ENCODE results near the gene GNG13.
A peak's percentile ranks its signal among the peaks of the same experiment; 100 is the strongest.
"Not testable (repeated sequence)": the region's sequence is repeated elsewhere in the genome, so short reads cannot be mapped to it uniquely, and the experiment has no call there.

GNG13 gene

DNA sequence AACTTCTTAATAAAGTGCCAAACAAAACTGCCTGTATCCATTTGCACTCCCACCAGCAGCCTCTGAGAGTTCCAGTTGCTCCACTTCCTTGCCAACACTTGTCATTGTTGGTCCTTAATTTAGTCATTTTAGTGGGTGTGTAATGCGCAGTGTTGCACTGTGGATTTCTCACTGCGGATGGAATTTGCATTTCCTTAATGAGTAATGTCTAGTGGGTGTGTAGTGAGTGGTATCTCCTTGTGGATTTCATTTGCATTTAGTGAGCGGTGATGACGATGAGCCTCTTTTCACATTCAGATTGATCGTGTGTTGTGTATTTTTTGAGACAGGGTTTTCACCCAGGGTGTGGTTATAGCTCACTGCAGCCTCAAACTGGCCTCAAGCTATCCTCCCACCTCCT, 44.1 kb downstream of the GNG13 start:
- Mint-ChIP-seq H3K4me1 (no peaks in the 10 kb centered on the region), H3K36me3 (no peaks in the 10 kb centered on the region), H3K9me3 (no peaks in the 10 kb centered on the region), H3K27me3 (no peaks in the 10 kb centered on the region), H3K27ac (peak overlapping the region; percentile 66), H3K4me3 (no peak overlapping the region)

DNA sequence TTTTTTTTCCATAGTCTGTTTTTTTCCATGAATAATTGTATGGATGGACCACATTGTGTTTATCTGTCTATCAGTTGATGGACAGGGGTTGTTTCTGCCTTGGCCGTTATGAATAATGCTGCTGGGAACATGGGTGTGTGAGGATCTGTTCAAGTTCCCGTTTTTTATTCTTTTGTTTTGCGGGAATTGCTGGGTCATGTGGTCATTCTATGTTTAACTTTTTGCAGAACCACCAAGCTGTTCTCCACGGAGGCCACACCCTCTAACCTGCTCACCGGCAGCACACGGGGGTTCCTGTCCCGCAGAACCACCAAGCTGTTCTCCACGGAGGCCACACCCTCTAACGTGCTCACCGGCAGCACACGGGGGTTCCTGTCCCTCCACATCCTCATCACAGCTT, 45.9 kb downstream of the GNG13 start:
- no peaks in the 10 kb centered on the region for H3K9me3 Mint-ChIP-seq
- H3K27ac Mint-ChIP-seq, result no peak overlapping the region
- H3K27me3 Mint-ChIP-seq, result no peaks in the 10 kb centered on the region

DNA sequence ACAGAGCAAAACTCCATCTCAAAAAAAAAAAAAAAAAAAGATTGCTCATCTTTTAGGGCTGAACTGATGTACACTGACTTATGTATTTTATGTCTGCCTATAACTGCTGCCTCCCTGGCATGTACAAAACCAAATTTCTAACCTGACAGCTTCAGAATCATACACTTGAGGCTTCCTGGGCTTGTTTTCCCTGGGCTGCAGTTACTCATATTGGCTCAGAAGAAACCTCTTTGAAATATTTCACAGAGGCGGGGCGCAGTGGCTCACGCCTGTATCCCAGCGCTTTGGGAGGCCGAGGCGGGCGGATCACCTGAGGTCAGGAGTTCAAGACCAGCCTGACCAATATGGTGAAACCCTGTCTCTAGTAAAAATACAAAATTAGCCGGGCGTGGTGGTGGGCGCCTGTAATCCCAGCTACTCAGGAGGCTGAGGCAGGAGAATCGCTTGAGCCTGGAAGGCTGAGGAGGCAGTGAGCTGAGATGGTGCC, 46.4 kb downstream of the GNG13 start:
- not testable (repeated sequence) for H3K9me3 Mint-ChIP-seq, H3K27ac Mint-ChIP-seq, H3K4me1 Mint-ChIP-seq, H3K4me3 Mint-ChIP-seq, H3K36me3 Mint-ChIP-seq, H3K27me3 Mint-ChIP-seq

More for the DNA sequence above, 45.9 kb downstream of the GNG13 start:
- Mint-ChIP-seq H3K4me3 (no peak overlapping the region), H3K36me3 (no peaks in the 10 kb centered on the region), H3K4me1 (no peaks in the 10 kb centered on the region)

DNA sequence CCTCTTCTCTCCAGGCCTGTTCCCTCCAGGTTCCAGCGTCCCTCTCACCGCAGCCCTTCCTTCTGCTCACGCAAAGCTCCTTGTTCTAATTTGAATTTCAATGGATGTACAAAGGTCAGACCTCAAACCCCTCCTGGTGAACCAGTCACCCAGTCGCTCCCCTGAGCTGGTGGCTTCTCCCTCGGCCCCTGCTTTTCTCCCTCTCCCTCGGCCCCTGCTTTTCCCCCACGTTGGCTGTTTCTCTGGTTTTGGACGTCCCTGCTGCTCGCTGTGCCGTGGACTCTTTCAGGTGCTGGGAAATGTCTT, 48.6 kb downstream of the GNG13 start:
- H3K4me1 Mint-ChIP-seq, result no peaks in the 10 kb centered on the region

DNA sequence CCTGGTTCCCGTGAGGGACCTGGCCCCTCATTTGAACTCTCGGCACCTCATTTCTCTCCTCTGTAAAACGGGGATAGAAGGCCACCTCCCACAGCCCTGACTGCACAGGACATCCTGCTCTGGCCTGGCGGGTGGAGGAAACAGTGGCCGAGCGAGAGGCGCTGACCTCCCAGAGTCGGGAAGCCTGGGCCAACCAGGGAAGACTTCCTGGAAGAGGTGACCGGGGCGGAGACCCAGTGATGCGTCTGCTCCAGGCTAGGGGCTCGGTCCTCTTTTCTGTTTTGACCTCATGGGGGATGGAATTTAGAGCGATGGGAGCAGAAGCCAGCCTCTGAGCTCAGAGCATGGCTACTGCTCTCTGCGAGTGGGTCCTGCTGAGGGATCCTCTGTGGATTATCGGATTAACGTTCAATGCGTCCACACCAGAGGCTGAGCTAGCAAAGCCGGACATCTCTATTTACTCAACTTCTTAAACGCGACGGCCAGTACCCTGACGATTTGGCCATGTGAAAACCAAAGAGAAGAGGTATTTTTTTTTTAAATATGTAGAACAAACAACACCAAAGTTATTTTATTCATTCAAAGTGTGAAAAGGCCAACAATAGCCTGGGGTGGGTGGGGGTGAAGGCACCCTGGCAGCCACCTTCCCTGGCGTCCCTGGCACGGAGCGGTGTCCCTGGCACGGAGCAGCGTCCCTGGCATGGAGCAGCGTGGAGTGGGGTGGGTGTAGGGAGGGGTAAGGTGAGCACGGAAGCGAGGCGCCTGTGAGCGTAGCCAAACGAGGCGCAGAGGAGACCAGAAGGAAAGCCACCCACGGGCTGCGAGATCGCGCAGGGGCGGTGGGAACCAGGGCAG, 49.2 kb downstream of the GNG13 start:
- no peak overlapping the region for H3K4me3 Mint-ChIP-seq
- H3K27ac Mint-ChIP-seq, result no peak overlapping the region
- H3K36me3 Mint-ChIP-seq, result no peaks in the 10 kb centered on the region
- H3K9me3 Mint-ChIP-seq, result no peaks in the 10 kb centered on the region
- H3K4me1 Mint-ChIP-seq, result no peaks in the 10 kb centered on the region
- H3K27me3 Mint-ChIP-seq, result no peaks in the 10 kb centered on the region

More for the DNA sequence above, 48.6 kb downstream of the GNG13 start:
- Mint-ChIP-seq H3K27ac (no peak overlapping the region), H3K4me3 (no peak overlapping the region), H3K9me3 (no peaks in the 10 kb centered on the region), H3K27me3 (no peaks in the 10 kb centered on the region), H3K36me3 (no peaks in the 10 kb centered on the region)

DNA sequence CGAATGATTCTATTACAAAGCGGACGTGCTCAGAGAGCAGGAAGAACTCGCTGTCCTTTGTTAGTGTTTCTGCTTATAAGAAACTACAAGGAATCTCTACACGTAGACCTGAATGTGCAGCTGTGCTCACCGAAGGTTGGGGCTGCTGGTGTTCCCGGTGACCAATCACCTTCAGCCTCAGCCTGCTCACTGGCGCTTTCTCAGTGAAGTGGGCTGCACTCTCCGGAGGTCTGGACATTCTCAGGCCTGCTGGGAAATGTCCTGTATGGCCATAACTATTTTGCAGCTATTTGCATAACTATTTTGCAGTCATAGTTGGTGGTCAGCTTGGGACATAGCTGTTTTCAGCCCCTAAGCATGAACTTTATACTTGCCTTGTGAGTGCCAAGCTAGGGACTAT, 50.0 kb downstream of the GNG13 start:
- no peaks in the 10 kb centered on the region for H3K9me3 Mint-ChIP-seq
- no peak overlapping the region for H3K4me3 Mint-ChIP-seq
- no peaks in the 10 kb centered on the region for H3K4me1 Mint-ChIP-seq
- no peaks in the 10 kb centered on the region for H3K36me3 Mint-ChIP-seq
- H3K27ac Mint-ChIP-seq, result no peak overlapping the region
- H3K27me3 Mint-ChIP-seq, result no peaks in the 10 kb centered on the region

DNA sequence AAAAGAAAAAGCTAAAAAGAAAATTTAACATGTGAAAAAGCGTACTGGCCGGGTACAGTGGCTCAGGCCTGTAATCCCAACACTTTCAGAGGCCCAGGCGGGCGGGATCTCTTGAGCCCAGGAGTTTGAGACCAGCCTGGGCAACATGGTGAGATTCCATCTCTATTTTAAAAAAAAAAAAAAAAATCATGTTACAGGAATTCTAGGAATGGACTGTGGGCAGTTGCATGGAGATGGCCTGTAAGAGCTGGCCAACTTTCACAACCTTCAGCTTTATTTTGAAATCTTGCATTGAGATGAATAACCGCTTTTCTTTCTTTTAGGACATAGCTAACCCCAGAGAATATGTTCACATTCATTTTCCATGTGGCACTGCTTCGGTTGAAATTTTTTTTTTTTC, 51.5 kb downstream of the GNG13 start:
- Mint-ChIP-seq H3K27ac (no peak overlapping the region), H3K36me3 (no peaks in the 10 kb centered on the region), H3K4me1 (no peaks in the 10 kb centered on the region), H3K27me3 (no peaks in the 10 kb centered on the region), H3K4me3 (no peak overlapping the region), H3K9me3 (no peaks in the 10 kb centered on the region)
